Measurements from ENCODE around the gene ATRIP.

GRCh38 chr3:48469046-48469915 is 22.7 kb downstream of the ATRIP start:
- TF ChIP-seq, protein P1, sequence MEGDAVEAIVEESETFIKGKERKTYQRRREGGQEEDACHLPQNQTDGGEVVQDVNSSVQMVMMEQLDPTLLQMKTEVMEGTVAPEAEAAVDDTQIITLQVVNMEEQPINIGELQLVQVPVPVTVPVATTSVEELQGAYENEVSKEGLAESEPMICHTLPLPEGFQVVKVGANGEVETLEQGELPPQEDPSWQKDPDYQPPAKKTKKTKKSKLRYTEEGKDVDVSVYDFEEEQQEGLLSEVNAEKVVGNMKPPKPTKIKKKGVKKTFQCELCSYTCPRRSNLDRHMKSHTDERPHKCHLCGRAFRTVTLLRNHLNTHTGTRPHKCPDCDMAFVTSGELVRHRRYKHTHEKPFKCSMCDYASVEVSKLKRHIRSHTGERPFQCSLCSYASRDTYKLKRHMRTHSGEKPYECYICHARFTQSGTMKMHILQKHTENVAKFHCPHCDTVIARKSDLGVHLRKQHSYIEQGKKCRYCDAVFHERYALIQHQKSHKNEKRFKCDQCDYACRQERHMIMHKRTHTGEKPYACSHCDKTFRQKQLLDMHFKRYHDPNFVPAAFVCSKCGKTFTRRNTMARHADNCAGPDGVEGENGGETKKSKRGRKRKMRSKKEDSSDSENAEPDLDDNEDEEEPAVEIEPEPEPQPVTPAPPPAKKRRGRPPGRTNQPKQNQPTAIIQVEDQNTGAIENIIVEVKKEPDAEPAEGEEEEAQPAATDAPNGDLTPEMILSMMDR (IDR thresholded peaks at IDR 0.05): no peak
- TF ChIP-seq EP300 (IDR thresholded peaks at IDR 0.05): no peak
- TF ChIP-seq POLR2A (IDR thresholded peaks at IDR 0.05): no peak

Data from tibial nerve (tissue), 4 donors.